CD4-positive, alpha-beta T cell treated with Interleukin-2 at 100 ng/mL for 4 hours (primary cell): ENCODE results near the gene KIF5A.
"Not testable (repeated sequence)": the region's sequence is repeated elsewhere in the genome, so short reads cannot be mapped to it uniquely, and the experiment has no call there.

Source experiments
- DNase-seq: peaks from one replicate; pipeline ENCODE4 v3.0.0-alpha.2; 2020; ENCODE audit warnings: low spot score

The KIF5A gene

GRCh38 chr12:57584690-57585089 lies 34.8 kb downstream of the KIF5A start:
- no peak for DNase-seq

- no peak for DNase-seq
Measured at GRCh38 chr12:57585156-57585555, 35.3 kb downstream of the KIF5A start.

GRCh38 chr12:57586128-57586527 lies 36.3 kb downstream of the KIF5A start:
- no peak for DNase-seq

- DNase-seq, result no peak
Measured at GRCh38 chr12:57586832-57587429, 37.1 kb downstream of the KIF5A start.

GRCh38 chr12:57588951-57589610 lies 39.2 kb downstream of the KIF5A start:
- not testable (repeated sequence) for DNase-seq

- no peak for DNase-seq
Measured at GRCh38 chr12:57590479-57590863, 40.6 kb downstream of the KIF5A start.

- peak; percentile 81 for DNase-seq
Measured at GRCh38 chr12:57590864-57591781, 41.3 kb downstream of the KIF5A start, which contains the start of gene PIP4K2C. TSS of gene PIP4K2C (plus strand) at chr12:57591192. CDS start at chr12:57591290, 98 bp downstream.

- no peak for DNase-seq
Measured at GRCh38 chr12:57591782-57592325, 42.0 kb downstream of the KIF5A start.

GRCh38 chr12:57592551-57593165 lies 42.8 kb downstream of the KIF5A start:
- DNase-seq, result no peak

- no peak for DNase-seq
Measured at GRCh38 chr12:57593187-57593586, 43.3 kb downstream of the KIF5A start.

- DNase-seq, result no peak
Measured at GRCh38 chr12:57600395-57600794, 50.6 kb downstream of the KIF5A start.

GRCh38 chr12:57602544-57602943 lies 52.7 kb downstream of the KIF5A start:
- DNase-seq, result no peak

GRCh38 chr12:57603324-57603723 lies 53.5 kb downstream of the KIF5A start:
- DNase-seq, result no peak

GRCh38 chr12:57603815-57604453 lies 54.1 kb downstream of the KIF5A start:
- no peak for DNase-seq

- peak; percentile 35 for DNase-seq
Measured at GRCh38 chr12:57604454-57604991, 54.7 kb downstream of the KIF5A start, which contains the start of gene DTX3. TSS of gene DTX3 (plus strand) at chr12:57604824. CDS start at chr12:57606518, 1,694 bp downstream.

GRCh38 chr12:57604992-57605810 lies 55.4 kb downstream of the KIF5A start:
- no peak for DNase-seq

GRCh38 chr12:57605811-57606311 lies 56.0 kb downstream of the KIF5A start:
- no peak for DNase-seq

GRCh38 chr12:57606399-57606798 lies 56.6 kb downstream of the KIF5A start:
- DNase-seq, result no peak

- no peak for DNase-seq
Measured at GRCh38 chr12:57606821-57607220, 57.0 kb downstream of the KIF5A start.
